Endodermal cell (in vitro differentiated cells): ENCODE data around the gene UNC13A. TPM values are rescaled to one million over a fixed set of nuclear protein-coding genes. Genes with fewer than 3 reads are reported as not detected.
A peak's percentile ranks its signal among the peaks of the same experiment; 100 is the strongest.

Experiments used
- DNase-seq: peaks from one replicate; pipeline ENCODE4 v3.0.0-alpha.2; 2017
- H3K27ac ChIP-seq: 2 replicates; pipeline ENCODE4 v1.5.1; 2013; ENCODE audit warnings: mild to moderate bottlenecking, low read depth, low read length, moderate library complexity
- H3K27me3 ChIP-seq: 2 replicates; pipeline ENCODE4 v1.6.1; 2013; ENCODE audit warnings: mild to moderate bottlenecking, low read length, moderate library complexity; ENCODE audit not compliant: insufficient read depth, control insufficient read depth, poor library complexity, severe bottlenecking
- H3K36me3 ChIP-seq: 2 replicates; pipeline ENCODE4 v1.7.0; 2013; ENCODE audit warnings: mild to moderate bottlenecking, low read length, moderate library complexity; ENCODE audit not compliant: control insufficient read depth, insufficient read depth
- H3K4me1 ChIP-seq: one replicate; pipeline ENCODE4 v1.7.0; 2013; ENCODE audit warnings: low read length; ENCODE audit not compliant: control insufficient read depth, insufficient read depth
- H3K4me3 ChIP-seq: 2 replicates; pipeline ENCODE4 v1.5.1; 2013; ENCODE audit warnings: mild to moderate bottlenecking, low read length, moderate library complexity
- H3K9ac ChIP-seq: 2 replicates; pipeline ENCODE4 v1.6.1; 2013; ENCODE audit warnings: mild to moderate bottlenecking, low read length, moderate library complexity; ENCODE audit not compliant: poor library complexity, severe bottlenecking; ENCODE audit errors: extremely low read depth
- H3K9me3 ChIP-seq: 2 replicates; pipeline ENCODE4 v1.6.1; 2013; ENCODE audit warnings: mild to moderate bottlenecking, low read length, moderate library complexity; ENCODE audit not compliant: control insufficient read depth
- H3K27ac Mint-ChIP-seq: 2 replicates; pipeline ENCODE4 v1.8.0; 2020; ENCODE audit warnings: mixed read lengths
- H3K27me3 Mint-ChIP-seq: 2 replicates; pipeline ENCODE4 v1.8.0; 2021; ENCODE audit warnings: mild to moderate bottlenecking, mixed read lengths; ENCODE audit not compliant: insufficient read depth
- H3K36me3 Mint-ChIP-seq: 2 replicates; pipeline ENCODE4 v1.8.0; 2020; ENCODE audit warnings: low read depth, mixed read lengths
- H3K4me1 Mint-ChIP-seq: 2 replicates; pipeline ENCODE4 v1.8.0; 2020; ENCODE audit warnings: mixed read lengths
- H3K4me3 Mint-ChIP-seq: 2 replicates; pipeline ENCODE4 v1.8.0; 2020; ENCODE audit warnings: mild to moderate bottlenecking, moderate library complexity, mixed read lengths
- H3K9me3 Mint-ChIP-seq: 2 replicates; pipeline ENCODE4 v1.8.0; 2020; ENCODE audit warnings: mild to moderate bottlenecking, mixed read lengths
- CTCF ChIP-seq: fragments of 200-600 bp; sonication (generic); conservative IDR thresholded peaks from 2 replicates; pipeline ENCODE4 v1.5.0; 2021; ENCODE audit warnings: antibody characterized with exemption, mild to moderate bottlenecking
- WGBS, 2 experiments: methylation state at CpG; one replicate each; pipeline versions ENCODE4 v1.1.5 to v1.1.7; 2013; ENCODE audit warnings: missing lambda C conversion rate in 2 of 2, mixed read lengths in 1 of 2; ENCODE audit not compliant: insufficient coverage in 1 of 2, insufficient read length in 1 of 2; 5-methylcytosine and 5-hydroxymethylcytosine counted together
- total RNA-seq, 2 donors: library from RNA; stranded (reverse); fragmentation: NEBNext Ultra II Directional in 1 of 2; extraction: Animal tissue kit (Norgen Biotek cat#: 25700) in 1 of 2; gene quantifications; 2 replicates in 1 of 2; 3 replicates in 1 of 2; pipeline ENCODE4 v1.2.1, GENCODE V29; 2021

Gene UNC13A
- total RNA-seq, 2 donors from 2014 or later, result 5.6 to 10.7 TPM

- H3K4me1 ChIP-seq, result no peaks in the 10 kb centered on the region
- Mint-ChIP-seq H3K4me1 (no peaks in the 10 kb centered on the region), H3K27me3 (no peaks in the 10 kb centered on the region), H3K9me3 (no peaks in the 10 kb centered on the region), H3K27ac (no peak overlapping the region), H3K4me3 (no peak overlapping the region), H3K36me3 (peaks cover 59% of the 10 kb centered on the region)
- no peak overlapping the region for H3K4me3 ChIP-seq
- no peak for TF ChIP-seq CTCF
- no peaks in the 10 kb centered on the region for H3K27me3 ChIP-seq
- no peak overlapping the region for H3K27ac ChIP-seq
- WGBS, 2 experiments, result 95 to 98% methylated on average over 48 to 62 of the region's 62 CpGs
- DNase-seq, result no peak
- peaks cover 70% of the 10 kb centered on the region for H3K36me3 ChIP-seq
- H3K9ac ChIP-seq, result no peak overlapping the region
- no peaks in the 10 kb centered on the region for H3K9me3 ChIP-seq
Observed at GRCh38 chr19:17726964-17727773, 39.0 kb upstream of the UNC13A start.

GRCh38 chr19:17726136-17726741, 38.1 kb upstream of the UNC13A start:
- WGBS, 2 experiments, result 95% methylated on average over 26 to 59 of the region's 59 CpGs
- H3K4me3 ChIP-seq, result no peak overlapping the region
- peaks cover 68% of the 10 kb centered on the region for H3K36me3 ChIP-seq
- H3K9ac ChIP-seq, result no peak overlapping the region
- no peaks in the 10 kb centered on the region for H3K4me1 Mint-ChIP-seq
- no peaks in the 10 kb centered on the region for H3K9me3 Mint-ChIP-seq
- H3K27me3 ChIP-seq, result no peaks in the 10 kb centered on the region
- peaks cover 60% of the 10 kb centered on the region for H3K36me3 Mint-ChIP-seq
- no peak for DNase-seq
- H3K27ac ChIP-seq, result no peak overlapping the region
- no peaks in the 10 kb centered on the region for H3K4me1 ChIP-seq
- no peak overlapping the region for H3K4me3 Mint-ChIP-seq
- no peak for TF ChIP-seq CTCF
- no peak overlapping the region for H3K27ac Mint-ChIP-seq
- H3K27me3 Mint-ChIP-seq, result no peaks in the 10 kb centered on the region
- no peaks in the 10 kb centered on the region for H3K9me3 ChIP-seq

- Histone ChIP-seq H3K9ac (no peak overlapping the region), H3K27me3 (no peaks in the 10 kb centered on the region), H3K36me3 (peaks cover 62% of the 10 kb centered on the region), H3K4me1 (no peaks in the 10 kb centered on the region), H3K4me3 (no peak overlapping the region), H3K9me3 (no peaks in the 10 kb centered on the region), H3K27ac (no peak overlapping the region)
- 90% methylated on average over 8 to 21 of the region's 21 CpGs for WGBS, 2 experiments
- peaks cover 6% of the 10 kb centered on the region for H3K4me1 Mint-ChIP-seq
- no peak overlapping the region for H3K27ac Mint-ChIP-seq
- H3K27me3 Mint-ChIP-seq, result no peaks in the 10 kb centered on the region
- H3K4me3 Mint-ChIP-seq, result no peak overlapping the region
- DNase-seq, result peak; percentile 80
- H3K9me3 Mint-ChIP-seq, result no peaks in the 10 kb centered on the region
- peaks cover 58% of the 10 kb centered on the region for H3K36me3 Mint-ChIP-seq
- TF ChIP-seq CTCF, result peak; percentile 77
Observed at GRCh38 chr19:17725422-17726078, 37.4 kb upstream of the UNC13A start.
